Esophagus muscularis mucosa (tissue), 4 donors: ENCODE measurements around the gene NIF3L1.

Experiments used
- CTCF ChIP-seq, 3 experiments: fragments of 200-600 bp in 2 of 3; fragments of 450-650 bp in 1 of 3; sonication (generic) in 2 of 3; IDR thresholded peaks; one replicate each; pipeline ENCODE4 v1.5.1; 2017 to 2019; ENCODE audit warnings: antibody characterized with exemption in 3 of 3, mild to moderate bottlenecking in 2 of 3, moderate library complexity in 1 of 3
- EP300 ChIP-seq: sonication (generic); formaldehyde crosslinking; IDR thresholded peaks from one replicate; pipeline ENCODE4 v1.6.1; 2017; ENCODE audit warnings: antibody characterized with exemption
- POLR2A ChIP-seq: fragments of 450-650 bp; IDR thresholded peaks from one replicate; pipeline ENCODE4 v1.6.1; 2017; ENCODE audit warnings: antibody characterized with exemption, moderate library complexity, mild to moderate bottlenecking, low read depth
- POLR2AphosphoS5 ChIP-seq, 2 donors: sonication (generic); formaldehyde crosslinking; IDR thresholded peaks; one replicate each; pipeline ENCODE4 v1.6.1; 2017; ENCODE audit warnings: antibody characterized with exemption in 2 of 2

DNA sequence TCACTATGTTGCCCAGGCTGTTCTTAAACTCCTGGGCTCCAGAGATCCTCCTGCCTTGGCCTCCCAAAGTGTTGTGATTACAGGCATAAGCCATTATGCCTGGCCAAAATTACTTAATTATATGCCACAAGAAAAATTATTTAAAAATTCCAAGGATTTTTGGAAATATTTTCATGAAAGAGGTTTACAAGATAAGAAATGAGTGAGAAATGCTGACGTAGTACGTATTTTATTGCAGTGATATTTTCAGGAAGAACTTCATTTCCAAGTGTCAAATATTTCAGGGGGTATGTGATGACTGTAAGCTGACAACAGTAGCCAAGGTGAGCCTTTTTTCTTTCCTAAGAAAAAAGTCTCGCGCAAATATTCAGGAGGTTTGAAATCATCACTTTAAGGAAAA, 20.8 kb downstream of the NIF3L1 start:
- no peak for TF ChIP-seq POLR2A
- no peak for TF ChIP-seq POLR2AphosphoS5 (IDR thresholded peaks at IDR 0.05)
- no peak for TF ChIP-seq EP300
- TF ChIP-seq CTCF (IDR thresholded peaks at IDR 0.05) = no peak
